ENCODE data around the gene TRPV5. TPM values are rescaled to one million over a fixed set of nuclear protein-coding genes. Genes with fewer than 3 reads are reported as not detected.
"Not testable (repeated sequence)": the region's sequence is repeated elsewhere in the genome, so short reads cannot be mapped to it uniquely, and the experiment has no call there.

TRPV5 gene
- polyA plus RNA-seq (ENCODE audit: insufficient read length in 4 of 4), result 1 to 10 TPM in 2 of 4 donors, under 1 TPM in 2; 0.56 to 2.7 (median 1.3) TPM

GRCh38 chr7:142933624-142934023 is at the start of gene TRPV5:
Gene TRPV5, minus strand, starts transcription at chr7:142933746. Its CDS starts 287 bp downstream, at chr7:142933459.
- no peak for DNase-seq (ENCODE audit: low read depth in 4 of 4, low spot score in 2 of 4)

GRCh38 chr7:142978402-142978801 is 44.9 kb upstream of the TRPV5 start:
- not testable (repeated sequence) for DNase-seq (ENCODE audit: low read depth in 4 of 4, low spot score in 2 of 4)

- DNase-seq (ENCODE audit: low read depth in 4 of 4, low spot score in 2 of 4), result no peak
Observed at GRCh38 chr7:142974626-142975025, 41.1 kb upstream of the TRPV5 start.

- no peak for DNase-seq (ENCODE audit: low read depth in 4 of 4, low spot score in 2 of 4)
Observed at GRCh38 chr7:142969183-142969582, 35.6 kb upstream of the TRPV5 start.

GRCh38 chr7:142968229-142968628 is 34.7 kb upstream of the TRPV5 start:
- no peak for DNase-seq (ENCODE audit: low read depth in 4 of 4, low spot score in 2 of 4)

- no peak for DNase-seq (ENCODE audit: low read depth in 4 of 4, low spot score in 2 of 4)
Observed at GRCh38 chr7:142964502-142965246, 31.1 kb upstream of the TRPV5 start.

DNA sequence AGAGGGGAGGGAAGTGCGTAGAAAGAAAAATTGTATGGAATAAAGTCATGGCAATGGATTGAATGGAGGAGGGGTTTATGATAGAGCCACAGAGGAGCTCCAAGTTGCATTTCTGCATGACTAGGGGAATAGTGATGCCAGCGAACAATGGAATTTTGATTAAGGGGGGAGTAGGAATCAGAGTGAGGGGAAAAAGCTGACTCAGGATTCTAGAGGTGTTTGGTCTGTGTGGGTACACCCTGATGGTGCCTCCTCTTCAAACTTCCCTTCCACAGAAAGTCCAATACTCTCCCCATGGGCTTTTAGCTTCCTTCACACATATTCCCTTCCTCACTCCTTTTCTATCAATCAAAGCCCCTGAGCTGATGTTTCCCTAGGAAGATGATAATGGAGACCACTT is 30.4 kb upstream of the TRPV5 start:
- no peak for DNase-seq (ENCODE audit: low read depth in 4 of 4, low spot score in 2 of 4)

- peak in 1 of 4 donors; percentile 6 for DNase-seq (ENCODE audit: low read depth in 4 of 4, low spot score in 2 of 4)
Observed at GRCh38 chr7:142962991-142963390, 29.4 kb upstream of the TRPV5 start.

GRCh38 chr7:142961973-142962926 is 28.7 kb upstream of the TRPV5 start, which contains the start of gene KEL:
Gene KEL, minus strand, starts transcription at chr7:142962363. Its CDS starts 157 bp downstream, at chr7:142962206.
- DNase-seq (ENCODE audit: low read depth in 4 of 4, low spot score in 2 of 4), result no peak

DNA sequence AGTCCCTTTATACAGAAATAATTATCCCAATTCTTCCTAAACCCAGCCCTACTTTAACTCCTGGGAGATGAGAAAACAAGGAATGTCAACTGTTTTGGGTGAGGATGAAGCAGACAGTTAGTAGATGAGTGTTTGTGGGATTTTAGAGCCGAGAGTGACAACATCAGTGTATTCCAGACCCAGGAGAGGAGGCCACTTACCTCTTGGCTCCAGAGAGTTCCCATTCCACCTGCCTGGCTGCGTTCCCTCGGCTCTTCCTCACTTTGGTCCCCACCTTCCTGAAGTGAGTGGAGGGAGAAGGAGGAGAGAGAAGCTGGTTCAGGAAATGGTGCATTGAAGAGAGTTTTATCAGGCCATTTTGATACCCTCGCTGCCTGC is 28.0 kb upstream of the TRPV5 start:
- DNase-seq (ENCODE audit: low read depth in 4 of 4, low spot score in 2 of 4), result no peak

- no peak for DNase-seq (ENCODE audit: low read depth in 4 of 4, low spot score in 2 of 4)
Observed at GRCh38 chr7:142960955-142961512, 27.5 kb upstream of the TRPV5 start.

- no peak for DNase-seq (ENCODE audit: low read depth in 4 of 4, low spot score in 2 of 4)
Observed at GRCh38 chr7:142959202-142959601, 25.7 kb upstream of the TRPV5 start.

- DNase-seq (ENCODE audit: low read depth in 4 of 4, low spot score in 2 of 4), result no peak
Observed at GRCh38 chr7:142957723-142958122, 24.2 kb upstream of the TRPV5 start.

- no peak for DNase-seq (ENCODE audit: low read depth in 4 of 4, low spot score in 2 of 4)
Observed at GRCh38 chr7:142956951-142957623, 23.5 kb upstream of the TRPV5 start.

DNA sequence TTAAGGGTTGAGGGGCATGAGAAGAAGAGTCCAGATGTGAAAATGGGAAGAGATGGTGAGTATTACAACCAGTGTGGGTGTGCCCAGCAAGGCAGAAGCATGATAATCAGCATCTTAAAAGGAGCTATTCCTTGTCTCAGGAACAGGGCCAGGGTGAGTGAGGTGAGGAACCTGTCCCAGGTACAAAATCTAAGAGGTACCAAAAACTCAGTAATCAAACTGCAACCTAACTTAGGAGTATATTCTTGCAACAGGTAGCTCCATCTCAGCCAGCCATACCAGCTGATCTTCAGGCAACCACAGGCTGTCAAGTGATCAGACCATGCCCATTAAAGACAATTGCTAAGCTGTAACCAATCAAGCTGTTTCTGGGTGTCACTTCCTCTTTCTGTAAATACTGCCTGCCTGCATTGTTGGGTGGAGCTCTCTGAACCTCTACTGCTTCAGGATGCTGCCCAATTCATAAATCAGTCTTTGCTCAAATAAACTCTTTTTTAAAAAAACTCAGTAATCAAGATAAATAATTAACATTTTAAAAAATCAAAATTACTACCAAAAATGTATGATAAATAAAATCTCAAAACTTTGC is 21.2 kb upstream of the TRPV5 start:
- DNase-seq (ENCODE audit: low read depth in 4 of 4, low spot score in 2 of 4), result no peak

- DNase-seq (ENCODE audit: low read depth in 4 of 4, low spot score in 2 of 4), result no peak
Observed at GRCh38 chr7:142950235-142950634, 16.7 kb upstream of the TRPV5 start.

DNA sequence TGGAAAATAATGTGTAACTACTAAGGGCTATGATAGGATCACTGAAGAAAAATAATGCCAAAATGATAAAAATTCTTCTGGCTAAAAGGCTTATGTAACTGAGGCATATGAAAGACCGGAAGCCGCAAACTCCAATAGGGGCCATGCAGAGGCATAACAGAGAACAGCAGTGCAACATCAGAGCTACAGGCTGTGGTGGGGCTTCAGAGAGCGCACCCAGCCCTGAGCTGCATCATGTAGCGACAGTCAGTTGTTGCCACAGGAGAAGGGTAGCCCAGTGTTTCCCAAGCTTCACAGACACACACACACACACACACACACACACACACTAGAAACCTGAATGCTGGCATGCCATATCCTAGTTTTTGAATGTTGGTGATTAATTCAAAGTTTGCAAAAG is 15.1 kb upstream of the TRPV5 start:
- DNase-seq (ENCODE audit: low read depth in 4 of 4, low spot score in 2 of 4), result no peak

DNA sequence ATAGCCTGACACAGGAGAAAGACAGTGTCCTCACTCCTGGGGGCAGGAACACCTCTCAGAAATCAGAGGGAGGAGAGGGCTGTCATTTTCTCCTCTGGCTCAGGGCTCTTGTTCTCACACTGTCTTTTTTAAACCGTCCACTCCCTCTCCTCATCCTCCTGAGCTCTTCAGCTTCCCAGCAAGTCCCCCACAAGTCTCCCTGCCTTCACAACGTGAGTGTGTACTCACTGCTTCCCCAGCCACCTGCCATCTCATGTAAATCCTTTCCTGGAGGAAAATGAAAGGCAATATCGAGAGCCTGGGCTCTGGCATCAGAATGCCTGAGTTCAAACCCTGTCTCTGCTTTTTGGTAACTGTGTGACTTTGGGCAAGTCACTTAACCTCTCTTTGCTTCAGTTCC is 11.5 kb upstream of the TRPV5 start:
- no peak for DNase-seq (ENCODE audit: low read depth in 4 of 4, low spot score in 2 of 4)

DNA sequence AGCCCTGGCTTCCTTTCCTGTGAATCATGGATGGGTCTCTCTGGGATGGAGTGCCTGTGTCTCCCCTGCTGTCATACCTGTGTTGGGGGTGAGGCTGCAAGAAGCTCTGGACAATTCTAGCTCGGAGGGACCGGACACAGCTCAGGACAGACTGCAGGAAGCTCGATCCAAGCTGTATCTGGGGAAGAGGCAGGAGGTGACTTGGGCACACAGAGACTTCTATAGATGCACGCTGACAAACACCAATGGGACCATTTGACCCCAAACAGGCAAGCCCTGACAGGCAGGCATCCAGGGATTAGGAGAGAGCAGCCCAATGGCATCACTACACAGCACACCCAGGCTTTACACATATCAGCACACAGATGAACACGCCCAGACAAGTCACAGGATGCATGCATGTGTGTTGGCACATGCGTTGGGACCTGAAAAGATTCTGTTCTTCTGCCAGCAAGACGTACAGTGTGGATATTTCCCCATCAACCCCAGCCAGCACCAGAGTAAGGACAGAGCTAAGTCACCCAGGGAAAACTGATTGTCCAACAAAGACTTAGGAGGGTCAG is 10.2 kb upstream of the TRPV5 start:
- DNase-seq (ENCODE audit: low read depth in 4 of 4, low spot score in 2 of 4), result no peak

GRCh38 chr7:142942746-142943145 is 9.2 kb upstream of the TRPV5 start:
- DNase-seq (ENCODE audit: low read depth in 4 of 4, low spot score in 2 of 4), result no peak
